NT2/D1 (cell line): ENCODE results near the gene MYNN.

Experiments
- SUZ12 ChIP-seq: IDR thresholded peaks from 2 replicates; pipeline ENCODE4 v1.6.1; 2011; ENCODE audit not compliant: insufficient read length, insufficient read depth; ENCODE audit errors: extremely low read depth
- ZNF274 ChIP-seq: IDR thresholded peaks from 2 replicates; pipeline ENCODE4 v1.6.1; 2011; ENCODE audit warnings: mild to moderate bottlenecking, low read depth, low read length

- no peak for TF ChIP-seq SUZ12
- no peak for TF ChIP-seq ZNF274
These were observed 13.9 kb upstream of the MYNN start for GRCh38 chr3:169759256-169759655.
